ENCODE results near the gene SHMT2.

- TF ChIP-seq POLR2A (IDR thresholded peaks at IDR 0.05) (no peak), CTCF (IDR thresholded peaks at IDR 0.05) (no peak), POLR2AphosphoS5 (IDR thresholded peaks at IDR 0.05) (no peak)
These were observed 13.2 kb upstream of the SHMT2 start, which contains the start of gene NXPH4 for GRCh38 chr12:57216014-57216911.

Measured in upper lobe of left lung (tissue), 4 donors.